IPS-20b (cell line): Measurements from ENCODE around the gene SLC7A7.

ENCODE experiments used
- H3K27ac ChIP-seq: one replicate; pipeline ENCODE4 v1.5.1; 2013; ENCODE audit warnings: low read length
- H3K27me3 ChIP-seq: 2 replicates; pipeline ENCODE4 v1.6.1; 2013; ENCODE audit warnings: mild to moderate bottlenecking, low read length, inconsistent platforms; ENCODE audit not compliant: insufficient read depth
- H3K36me3 ChIP-seq: 2 replicates; pipeline ENCODE4 v1.6.1; 2013; ENCODE audit warnings: low read depth, mild to moderate bottlenecking, inconsistent platforms, low read length, moderate library complexity; ENCODE audit not compliant: insufficient read depth
- H3K4me1 ChIP-seq: 2 replicates; pipeline ENCODE4 v1.6.1; 2013; ENCODE audit warnings: mild to moderate bottlenecking, control low read depth, inconsistent platforms, low read length, moderate library complexity; ENCODE audit not compliant: insufficient read depth
- H3K4me3 ChIP-seq: 2 replicates; pipeline ENCODE4 v1.5.1; 2013; ENCODE audit warnings: mild to moderate bottlenecking, low read length, inconsistent platforms
- H3K9ac ChIP-seq: 2 replicates; pipeline ENCODE4 v1.6.1; 2013; ENCODE audit warnings: low read depth, mild to moderate bottlenecking, inconsistent platforms, low read length, moderate library complexity
- H3K9me3 ChIP-seq: 2 replicates; pipeline ENCODE4 v1.6.1; 2013; ENCODE audit warnings: mild to moderate bottlenecking, low read depth, low read length, inconsistent platforms; ENCODE audit not compliant: insufficient read depth

SLC7A7 gene

DNA sequence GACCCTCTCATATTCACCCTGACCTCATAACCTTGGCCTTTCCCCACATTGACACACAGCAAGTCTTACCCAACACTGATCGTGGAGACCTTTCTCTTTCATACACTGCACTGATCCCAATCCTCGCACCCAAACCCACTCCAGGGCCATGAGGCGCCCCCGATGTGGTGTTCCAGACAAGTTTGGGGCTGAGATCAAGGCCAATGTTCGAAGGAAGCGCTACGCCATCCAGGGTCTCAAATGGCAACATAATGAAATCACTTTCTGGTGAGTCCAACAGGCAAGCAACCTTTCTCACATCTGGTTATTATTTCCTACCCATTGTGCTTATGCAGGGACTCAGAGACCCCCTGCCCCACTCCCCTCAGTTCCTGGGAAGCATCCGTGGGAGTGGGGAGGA lies 26.5 kb upstream of the SLC7A7 start:
- Histone ChIP-seq H3K27me3 (peaks cover 14% of the 10 kb centered on the region; the same call in 1 of the 2 replicates), H3K4me1 (peaks cover 14% of the 10 kb centered on the region; the same call in 1 of the 2 replicates), H3K9ac (no peak overlapping the region), H3K27ac (no peak overlapping the region), H3K9me3 (no peaks in the 10 kb centered on the region), H3K36me3 (peaks cover 44% of the 10 kb centered on the region), H3K4me3 (no peak overlapping the region)

DNA sequence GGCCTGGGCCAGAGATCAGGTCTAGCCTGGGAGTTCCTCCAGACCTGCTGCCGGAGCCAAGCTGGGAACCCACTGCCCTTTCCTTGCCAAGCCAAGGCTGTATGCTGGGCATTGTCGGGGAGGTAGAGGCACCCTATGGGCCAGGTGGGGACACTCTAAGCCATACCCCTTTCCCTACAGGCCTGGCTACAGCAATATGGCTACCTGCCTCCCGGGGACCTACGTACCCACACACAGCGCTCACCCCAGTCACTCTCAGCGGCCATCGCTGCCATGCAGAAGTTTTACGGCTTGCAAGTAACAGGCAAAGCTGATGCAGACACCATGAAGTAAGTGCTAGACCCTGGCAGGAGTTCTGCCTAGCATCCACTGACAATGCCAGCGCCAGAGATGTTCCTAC lies 26.1 kb upstream of the SLC7A7 start:
- H3K36me3 ChIP-seq, result peaks cover 41% of the 10 kb centered on the region

DNA sequence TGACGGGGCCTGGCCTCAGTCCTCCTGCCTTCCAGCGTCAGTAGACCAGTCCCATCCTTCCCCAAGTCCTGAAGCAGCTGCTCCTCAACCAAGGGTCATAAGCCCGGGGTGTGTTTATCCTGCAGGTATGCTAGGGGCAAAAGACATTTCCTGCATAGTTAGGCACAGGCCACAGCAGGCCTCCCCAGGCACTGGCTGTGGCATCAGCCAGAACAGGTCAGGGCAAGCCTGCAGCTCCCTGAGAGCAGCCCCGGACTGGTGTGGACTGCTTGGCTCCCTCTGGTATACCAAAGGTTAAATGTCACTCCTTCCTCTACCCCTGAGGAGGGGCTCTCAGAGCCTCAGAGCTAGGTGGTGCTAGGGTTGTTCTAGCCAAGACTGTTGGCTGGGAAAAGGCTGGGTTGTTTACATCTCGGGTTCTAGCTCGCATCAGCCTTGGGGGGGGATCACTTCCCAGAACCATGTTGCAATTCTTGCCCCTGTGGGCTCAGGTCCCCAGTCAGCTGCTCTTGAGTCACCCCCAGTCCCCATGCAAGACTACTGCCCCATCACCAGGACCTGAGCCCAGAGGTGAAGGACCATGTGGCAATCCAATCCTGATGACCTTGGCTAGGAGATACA lies 24.0 kb upstream of the SLC7A7 start:
- H3K4me1 ChIP-seq, result peaks cover 20% of the 10 kb centered on the region; the same call in 1 of the 2 replicates
- peaks cover 14% of the 10 kb centered on the region; the same call in 1 of the 2 replicates for H3K27me3 ChIP-seq
- H3K9me3 ChIP-seq, result no peaks in the 10 kb centered on the region
- peaks cover 35% of the 10 kb centered on the region for H3K36me3 ChIP-seq
- peak overlapping the region; percentile 93; the same call in 1 of the 2 replicates for H3K9ac ChIP-seq
- H3K27ac ChIP-seq, result no peak overlapping the region
- H3K4me3 ChIP-seq, result peak overlapping the region; percentile 90; the same call in 1 of the 2 replicates

More for the DNA sequence above, 26.1 kb upstream of the SLC7A7 start:
- Histone ChIP-seq H3K27ac (no peak overlapping the region), H3K4me3 (no peak overlapping the region), H3K4me1 (peaks cover 14% of the 10 kb centered on the region; the same call in 1 of the 2 replicates), H3K27me3 (peaks cover 14% of the 10 kb centered on the region; the same call in 1 of the 2 replicates), H3K9ac (no peak overlapping the region), H3K9me3 (no peaks in the 10 kb centered on the region)

DNA sequence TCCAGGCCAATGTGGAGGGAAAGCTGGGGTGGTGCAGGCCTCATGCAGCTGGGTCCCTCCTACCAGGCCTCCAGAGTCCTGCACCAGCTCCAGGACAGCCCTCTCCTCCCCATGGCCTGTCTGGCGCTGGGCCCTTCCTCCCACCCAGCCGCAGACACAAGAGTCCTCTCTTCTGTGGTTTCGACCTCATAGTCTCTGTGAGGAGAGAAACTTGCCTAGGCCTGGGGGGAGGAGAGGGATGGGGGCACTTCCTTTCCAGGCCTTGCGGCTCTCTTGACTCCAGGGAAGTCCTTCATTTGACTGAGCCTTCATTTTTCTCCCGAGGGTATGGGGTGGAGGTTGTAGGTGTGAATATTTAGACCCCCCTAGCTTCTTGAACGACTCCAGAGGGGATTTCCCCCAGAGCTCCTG lies 23.4 kb upstream of the SLC7A7 start:
- Histone ChIP-seq H3K9ac (peak overlapping the region; percentile 93; the same call in 1 of the 2 replicates), H3K27ac (peak overlapping the region; percentile 52), H3K4me1 (peaks cover 20% of the 10 kb centered on the region; the same call in 1 of the 2 replicates), H3K27me3 (peaks cover 14% of the 10 kb centered on the region; the same call in 1 of the 2 replicates), H3K36me3 (peaks cover 37% of the 10 kb centered on the region), H3K9me3 (no peaks in the 10 kb centered on the region), H3K4me3 (peak overlapping the region; percentile 90)

DNA sequence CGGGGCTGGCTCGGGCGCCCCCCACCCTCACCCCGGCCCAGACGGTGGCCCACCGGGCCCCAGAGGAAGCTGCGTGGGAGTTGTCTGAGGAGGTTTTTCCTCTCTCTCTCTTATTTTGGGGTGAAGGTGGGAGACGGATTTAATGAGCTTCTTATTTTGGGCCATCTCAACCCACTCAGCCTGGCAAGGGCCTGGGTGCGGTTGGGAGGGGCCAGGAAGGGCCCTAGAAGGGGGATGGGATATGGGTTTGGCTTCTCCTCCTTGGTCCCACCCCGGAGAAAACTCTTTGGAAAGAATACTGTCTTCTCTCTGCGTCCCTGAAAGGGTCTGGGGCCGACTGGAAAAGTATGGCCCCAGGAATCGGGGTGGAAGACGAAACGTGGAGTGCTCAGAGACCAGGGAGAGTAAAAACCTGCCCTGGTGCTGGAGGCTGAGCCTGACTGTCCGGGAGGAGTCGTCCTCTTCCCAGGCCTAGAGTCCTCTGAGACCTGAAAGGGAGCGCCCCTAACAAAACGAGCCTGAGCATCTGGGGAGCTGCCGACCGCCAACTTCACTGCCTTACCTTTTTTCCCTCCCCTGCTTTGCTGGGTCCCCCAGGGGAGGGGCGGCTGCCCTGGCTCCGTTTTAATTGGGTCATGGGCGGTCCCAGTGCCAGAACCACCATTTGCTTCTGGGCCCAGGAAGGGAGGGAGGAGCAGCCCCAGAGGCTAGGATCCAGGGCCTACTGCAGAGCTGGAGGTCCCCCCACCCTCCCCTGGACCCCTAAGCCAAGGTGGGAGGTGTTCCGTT lies 22.7 kb upstream of the SLC7A7 start:
- Histone ChIP-seq H3K36me3 (peaks cover 37% of the 10 kb centered on the region), H3K27ac (peak overlapping the region; percentile 52), H3K4me1 (peaks cover 20% of the 10 kb centered on the region; the same call in 1 of the 2 replicates), H3K9ac (peak overlapping the region; percentile 93), H3K4me3 (peak overlapping the region; percentile 90), H3K27me3 (peaks cover 14% of the 10 kb centered on the region; the same call in 1 of the 2 replicates), H3K9me3 (no peaks in the 10 kb centered on the region)

DNA sequence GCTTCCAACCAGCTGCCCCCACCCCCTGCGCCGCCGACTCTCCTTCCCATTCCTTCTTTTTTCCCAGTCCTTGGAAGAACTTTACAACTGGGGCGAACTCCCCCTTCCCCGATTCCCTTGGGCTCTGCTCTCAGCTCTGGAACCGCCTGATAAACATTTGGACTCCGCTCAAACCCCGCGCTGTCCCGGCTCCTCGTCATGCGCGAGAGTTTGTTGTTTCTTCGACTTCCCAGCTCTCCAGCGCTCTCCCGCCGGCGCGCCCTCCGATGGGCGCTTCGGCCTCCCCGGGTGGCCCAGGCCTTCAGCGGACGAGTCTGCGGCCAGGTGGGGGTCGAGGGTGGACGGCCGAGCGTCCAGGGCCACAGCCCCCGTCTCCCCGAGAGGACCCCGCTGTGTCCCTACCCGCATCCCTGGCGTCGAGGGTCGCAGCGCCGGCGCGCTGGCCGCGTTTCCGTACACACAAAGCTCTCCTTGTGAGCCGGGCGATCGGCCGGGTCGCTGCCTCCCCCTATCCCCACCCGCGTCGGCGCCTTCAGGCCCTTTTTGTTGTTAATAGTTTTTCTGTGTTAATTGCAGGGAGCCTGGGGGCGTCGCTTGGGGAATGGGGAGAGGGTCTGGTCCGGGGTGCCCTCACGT lies 22.0 kb upstream of the SLC7A7 start:
- Histone ChIP-seq H3K4me3 (peak overlapping the region; percentile 90), H3K4me1 (peaks cover 20% of the 10 kb centered on the region; the same call in 1 of the 2 replicates), H3K9ac (peak overlapping the region; percentile 93), H3K27me3 (peaks cover 14% of the 10 kb centered on the region; the same call in 1 of the 2 replicates), H3K36me3 (peaks cover 30% of the 10 kb centered on the region), H3K9me3 (no peaks in the 10 kb centered on the region), H3K27ac (no peak overlapping the region)

DNA sequence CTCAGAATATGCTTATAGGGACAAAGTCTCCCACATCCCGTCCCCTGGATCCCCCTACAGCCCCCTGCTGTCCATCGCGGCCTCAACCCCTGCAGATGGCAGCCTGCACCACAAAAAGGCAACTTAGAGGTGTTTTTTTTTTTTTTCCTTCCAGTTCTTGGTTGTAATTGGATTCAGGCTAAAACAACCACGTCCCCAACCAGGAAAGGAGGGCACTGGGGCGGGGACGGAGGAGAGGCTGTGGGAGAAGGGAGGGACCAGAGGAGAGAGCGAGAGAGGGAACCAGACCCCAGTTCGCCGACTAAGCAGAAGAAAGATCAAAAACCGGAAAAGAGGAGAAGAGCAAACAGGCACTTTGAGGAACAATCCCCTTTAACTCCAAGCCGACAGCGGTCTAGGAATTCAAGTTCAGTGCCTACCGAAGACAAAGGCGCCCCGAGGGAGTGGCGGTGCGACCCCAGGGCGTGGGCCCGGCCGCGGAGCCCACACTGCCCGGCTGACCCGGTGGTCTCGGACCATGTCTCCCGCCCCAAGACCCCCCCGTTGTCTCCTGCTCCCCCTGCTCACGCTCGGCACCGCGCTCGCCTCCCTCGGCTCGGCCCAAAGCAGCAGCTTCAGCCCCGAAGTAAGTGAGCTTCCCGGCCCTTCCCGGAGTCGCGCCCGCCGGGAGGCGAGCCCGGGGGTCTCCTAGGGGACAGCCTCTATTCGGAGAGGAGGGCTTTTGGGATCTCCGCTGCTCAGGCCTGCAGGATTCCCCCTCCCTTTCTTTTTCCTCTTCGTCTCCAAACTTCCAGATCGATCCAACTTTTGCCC lies 21.3 kb upstream of the SLC7A7 start, which contains the start of gene MMP14:
Gene MMP14 (plus strand): TSS at position 285 of the 813 bp plus-strand sequence. CDS start 233 bp downstream, at position 518.
- H3K36me3 ChIP-seq, result peaks cover 29% of the 10 kb centered on the region
- peaks cover 14% of the 10 kb centered on the region; the same call in 1 of the 2 replicates for H3K27me3 ChIP-seq
- H3K4me1 ChIP-seq, result peaks cover 20% of the 10 kb centered on the region; the same call in 1 of the 2 replicates
- peak within 1 kb of the TSS; percentile 93 for H3K9ac ChIP-seq
- H3K27ac ChIP-seq, result no peak within 1 kb of the TSS
- H3K9me3 ChIP-seq, result no peaks in the 10 kb centered on the region
- peak within 1 kb of the TSS; percentile 90 for H3K4me3 ChIP-seq

DNA sequence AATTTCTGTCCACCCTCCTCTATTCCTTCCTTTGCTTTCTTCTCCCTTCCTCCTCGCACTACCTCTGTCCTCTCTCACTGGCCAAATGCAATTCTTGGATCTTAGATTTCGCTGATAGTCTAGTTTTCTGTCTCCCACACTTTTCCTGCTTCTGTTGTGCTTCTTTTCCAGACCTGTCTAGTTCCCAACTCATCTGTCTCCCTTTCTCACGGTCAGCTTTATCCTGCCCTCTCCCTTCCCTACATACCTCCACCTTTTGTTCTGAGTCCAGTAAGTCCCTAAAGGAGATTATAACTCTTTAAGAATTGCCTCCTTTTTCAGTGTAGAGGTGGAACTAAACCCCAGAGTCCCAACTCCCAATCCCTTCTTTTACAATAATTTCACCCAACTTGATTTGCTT lies 20.3 kb upstream of the SLC7A7 start:
- Histone ChIP-seq H3K9me3 (no peaks in the 10 kb centered on the region), H3K27ac (no peak overlapping the region), H3K27me3 (peaks cover 14% of the 10 kb centered on the region; the same call in 1 of the 2 replicates), H3K4me3 (peak overlapping the region; percentile 90; the same call in 1 of the 2 replicates), H3K36me3 (peaks cover 34% of the 10 kb centered on the region), H3K4me1 (peaks cover 23% of the 10 kb centered on the region; the same call in 1 of the 2 replicates), H3K9ac (peak overlapping the region; percentile 93; the same call in 1 of the 2 replicates)

DNA sequence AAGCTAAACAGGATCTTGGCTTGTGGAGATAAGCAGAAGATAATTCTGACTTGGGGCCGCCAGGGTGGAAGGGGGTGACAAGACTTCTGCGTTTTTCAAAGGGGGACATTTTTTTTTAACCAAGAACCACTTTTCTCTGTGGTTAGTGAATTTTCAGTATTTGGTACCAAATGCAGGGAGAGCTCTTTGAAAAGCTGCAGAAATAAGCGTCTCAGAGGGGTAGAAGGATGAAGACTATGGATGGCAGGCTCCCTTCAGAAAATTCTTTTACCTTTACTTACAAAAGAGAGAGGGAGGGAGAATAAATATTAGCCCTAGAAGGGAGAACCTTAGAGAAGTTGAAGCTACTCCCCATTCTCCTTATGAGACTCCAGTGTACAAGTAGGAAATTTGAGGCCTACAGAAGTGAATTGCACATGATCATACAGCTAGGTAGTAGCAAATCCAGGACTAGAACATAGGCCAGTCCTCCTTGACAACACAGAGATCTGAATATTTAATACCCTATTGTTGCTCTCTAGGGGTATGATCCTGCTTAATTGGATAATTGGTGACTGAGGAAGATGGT lies 15.3 kb upstream of the SLC7A7 start:
- H3K9me3 ChIP-seq, result no peaks in the 10 kb centered on the region
- peak overlapping the region; percentile 85 for H3K4me3 ChIP-seq
- peak overlapping the region; percentile 93; the same call in 1 of the 2 replicates for H3K9ac ChIP-seq
- no peaks in the 10 kb centered on the region for H3K27me3 ChIP-seq
- peaks cover 7% of the 10 kb centered on the region; the same call in 1 of the 2 replicates for H3K4me1 ChIP-seq
- peak overlapping the region; percentile 52 for H3K27ac ChIP-seq
- peaks cover 34% of the 10 kb centered on the region for H3K36me3 ChIP-seq

DNA sequence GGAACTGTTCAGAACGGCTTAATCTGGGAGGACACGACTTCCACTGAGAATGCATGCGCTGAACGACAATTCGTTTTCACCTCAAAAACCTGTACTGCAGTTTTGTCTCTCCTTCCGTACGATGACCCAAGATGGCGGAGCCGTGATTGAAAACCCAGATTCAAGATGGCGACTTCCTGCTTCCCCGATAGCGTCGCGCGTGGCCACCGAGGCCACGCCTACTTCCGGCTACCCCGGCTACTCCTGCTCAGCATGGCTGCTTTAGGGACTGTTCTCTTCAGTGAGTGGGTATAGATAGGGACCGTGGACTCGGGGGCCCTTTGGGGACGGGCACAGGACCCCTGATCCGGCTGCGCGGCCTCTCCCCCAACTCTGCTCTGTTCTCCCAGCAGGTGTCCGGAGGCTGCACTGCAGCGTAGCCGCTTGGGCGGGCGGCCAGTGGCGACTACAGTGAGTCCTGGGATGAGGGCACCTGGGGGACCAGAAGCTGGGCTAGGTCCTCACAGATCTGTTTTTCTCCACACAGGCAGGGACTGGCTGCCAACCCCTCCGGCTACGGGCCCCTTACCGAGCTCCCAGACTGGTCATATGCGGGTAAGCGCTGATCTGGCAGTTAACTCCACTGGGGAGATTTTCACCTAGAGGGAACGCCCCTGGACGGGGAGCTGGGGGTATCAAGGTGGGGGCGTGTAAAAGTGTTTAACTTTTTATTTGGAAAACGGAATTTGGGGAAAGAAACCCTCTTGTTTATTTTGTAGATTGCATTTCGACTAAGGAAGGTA lies 14.6 kb upstream of the SLC7A7 start, which contains the start of gene MRPL52:
Gene MRPL52 (plus strand): TSS at position 227 of the 782 bp plus-strand sequence. CDS start 26 bp downstream, at position 253.
- peaks cover 7% of the 10 kb centered on the region; the same call in 1 of the 2 replicates for H3K4me1 ChIP-seq
- H3K9ac ChIP-seq, result peak within 1 kb of the TSS; percentile 93
- H3K9me3 ChIP-seq, result no peaks in the 10 kb centered on the region
- peak within 1 kb of the TSS; percentile 85 for H3K4me3 ChIP-seq
- H3K36me3 ChIP-seq, result peaks cover 31% of the 10 kb centered on the region
- H3K27ac ChIP-seq, result peak within 1 kb of the TSS; percentile 52
- H3K27me3 ChIP-seq, result no peaks in the 10 kb centered on the region
